OCI-LY1 (cell line): ENCODE data around the gene APLN.

Experiments
- H2AFZ ChIP-seq: fragments of 200-600 bp; sonication (generic), shearing (Covaris generic); 2 replicates; pipeline ENCODE4 v1.6.0; 2014; ENCODE audit warnings: antibody characterized with exemption, mild to moderate bottlenecking, low read length
- H3F3A ChIP-seq: fragments of 200-600 bp; sonication (generic), shearing (Covaris generic); 2 replicates; pipeline ENCODE4 v1.6.0; 2014; ENCODE audit warnings: mild to moderate bottlenecking, antibody characterized with exemption, low read length, moderate library complexity; ENCODE audit not compliant: insufficient read depth
- H3K27ac ChIP-seq: fragments of 200-600 bp; sonication (generic); 2 replicates; pipeline ENCODE4 v1.5.1; 2014; ENCODE audit warnings: low read length, mixed run types, mild to moderate bottlenecking, low read depth; ENCODE audit not compliant: poor library complexity, severe bottlenecking
- H3K27me3 ChIP-seq: fragments of 200-600 bp; sonication (generic); 2 replicates; pipeline ENCODE4 v1.6.0; 2014; ENCODE audit warnings: antibody characterized with exemption, mild to moderate bottlenecking, low read length, moderate library complexity; ENCODE audit not compliant: insufficient read depth
- H3K36me3 ChIP-seq: fragments of 200-600 bp; sonication (generic); 2 replicates; pipeline ENCODE4 v1.6.1; 2014; ENCODE audit warnings: mild to moderate bottlenecking, antibody characterized with exemption, low read length, moderate library complexity, mixed read lengths; ENCODE audit not compliant: insufficient read depth
- H3K4me1 ChIP-seq: fragments of 200-600 bp; sonication (generic); 2 replicates; pipeline ENCODE4 v1.5.1; 2014; ENCODE audit warnings: mild to moderate bottlenecking, low read length, moderate library complexity; ENCODE audit not compliant: insufficient read depth, severe bottlenecking
- H3K4me2 ChIP-seq: fragments of 200-600 bp; sonication (generic), shearing (Covaris generic); 2 replicates; pipeline ENCODE4 v1.6.1; 2014; ENCODE audit warnings: low read length
- H3K4me3 ChIP-seq: fragments of 200-600 bp; sonication (generic); 2 replicates; pipeline ENCODE4 v1.5.1; 2014; ENCODE audit warnings: low read length, low read depth, mild to moderate bottlenecking, mixed read lengths; ENCODE audit not compliant: poor library complexity, severe bottlenecking
- H3K79me2 ChIP-seq: fragments of 200-600 bp; shearing (Covaris generic); 2 replicates; pipeline ENCODE4 v1.6.1; 2016; ENCODE audit warnings: mixed run types, low read length, mixed read lengths; ENCODE audit not compliant: insufficient read depth
- H3K9ac ChIP-seq: fragments of 200-600 bp; sonication (generic), shearing (Covaris generic); 2 replicates; pipeline ENCODE4 v1.6.1; 2014; ENCODE audit warnings: mild to moderate bottlenecking, low read length, mixed read lengths
- H3K9me2 ChIP-seq: fragments of 200-600 bp; sonication (generic), shearing (Covaris generic); 2 replicates; pipeline ENCODE4 v1.6.1; 2014; ENCODE audit warnings: low read depth, mild to moderate bottlenecking, low read length, mixed read lengths
- H3K9me3 ChIP-seq: fragments of 200-600 bp; shearing (Covaris generic); 2 replicates; pipeline ENCODE4 v1.6.1; 2014; ENCODE audit warnings: low read length, mixed read lengths
- H4K20me1 ChIP-seq: fragments of 200-600 bp; sonication (generic), shearing (Covaris generic); 2 replicates; pipeline ENCODE4 v1.6.0; 2016; ENCODE audit warnings: mild to moderate bottlenecking, low read length; ENCODE audit not compliant: insufficient read depth
- EZH2 ChIP-seq: fragments of 200-600 bp; sonication (generic), shearing (Covaris generic); IDR thresholded peaks from 2 replicates; pipeline ENCODE4 v1.8.0; 2017; ENCODE audit warnings: borderline replicate concordance, mixed run types, mild to moderate bottlenecking, antibody characterized with exemption, low read length, moderate library complexity, mixed read lengths
- TF ChIP-seq, protein P1 (sequence below): fragments of 200-600 bp; sonication (generic), shearing (Covaris generic); IDR thresholded peaks from 2 replicates; pipeline ENCODE4 v1.5.1; 2017; ENCODE audit warnings: mild to moderate bottlenecking, antibody characterized with exemption, low read length, moderate library complexity, mixed read lengths

Gene APLN

DNA sequence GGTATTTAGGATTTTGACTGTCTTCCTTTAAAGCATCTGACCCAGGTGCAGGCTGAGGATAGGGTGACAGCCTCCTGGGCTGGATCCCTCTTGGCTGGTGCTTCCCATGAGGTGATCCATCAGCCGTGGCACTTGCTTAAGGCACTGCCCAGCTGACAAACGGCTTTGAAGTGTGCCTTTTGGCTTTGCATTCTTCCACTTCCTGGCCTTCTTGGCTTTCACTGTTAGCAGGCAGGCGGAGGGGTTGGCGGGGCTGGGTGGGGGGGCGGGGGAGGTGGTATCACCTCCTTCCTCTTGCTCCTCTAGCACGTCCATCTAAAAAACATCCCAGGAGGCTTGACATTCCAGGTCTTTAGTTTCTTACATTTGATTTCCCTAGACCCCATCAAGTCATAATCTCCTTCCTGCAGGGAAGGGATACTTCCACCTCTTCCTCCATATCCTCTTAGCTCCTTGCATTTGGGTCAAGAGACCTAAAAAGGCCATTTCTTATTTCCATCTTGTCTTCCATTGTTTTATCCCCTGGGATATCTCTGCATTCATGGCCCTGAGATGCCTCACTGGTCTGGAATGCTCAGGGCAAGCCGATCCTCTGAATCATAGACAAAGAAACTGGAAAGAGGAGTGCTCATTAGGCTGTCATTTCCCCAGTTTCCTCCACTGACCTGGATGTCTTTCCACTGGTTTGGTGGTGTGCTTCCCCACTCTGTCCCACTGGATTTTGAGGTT lies 11.3 kb upstream of the APLN start:
- H3F3A ChIP-seq = no peaks in the 10 kb centered on the region
- no peak for TF ChIP-seq EZH2
- TF ChIP-seq, protein P1, sequence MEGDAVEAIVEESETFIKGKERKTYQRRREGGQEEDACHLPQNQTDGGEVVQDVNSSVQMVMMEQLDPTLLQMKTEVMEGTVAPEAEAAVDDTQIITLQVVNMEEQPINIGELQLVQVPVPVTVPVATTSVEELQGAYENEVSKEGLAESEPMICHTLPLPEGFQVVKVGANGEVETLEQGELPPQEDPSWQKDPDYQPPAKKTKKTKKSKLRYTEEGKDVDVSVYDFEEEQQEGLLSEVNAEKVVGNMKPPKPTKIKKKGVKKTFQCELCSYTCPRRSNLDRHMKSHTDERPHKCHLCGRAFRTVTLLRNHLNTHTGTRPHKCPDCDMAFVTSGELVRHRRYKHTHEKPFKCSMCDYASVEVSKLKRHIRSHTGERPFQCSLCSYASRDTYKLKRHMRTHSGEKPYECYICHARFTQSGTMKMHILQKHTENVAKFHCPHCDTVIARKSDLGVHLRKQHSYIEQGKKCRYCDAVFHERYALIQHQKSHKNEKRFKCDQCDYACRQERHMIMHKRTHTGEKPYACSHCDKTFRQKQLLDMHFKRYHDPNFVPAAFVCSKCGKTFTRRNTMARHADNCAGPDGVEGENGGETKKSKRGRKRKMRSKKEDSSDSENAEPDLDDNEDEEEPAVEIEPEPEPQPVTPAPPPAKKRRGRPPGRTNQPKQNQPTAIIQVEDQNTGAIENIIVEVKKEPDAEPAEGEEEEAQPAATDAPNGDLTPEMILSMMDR = no peak
- H3K27ac ChIP-seq = no peak overlapping the region
- no peaks in the 10 kb centered on the region for H4K20me1 ChIP-seq
- no peaks in the 10 kb centered on the region for H3K9me3 ChIP-seq
- H3K4me2 ChIP-seq = no peak overlapping the region
- no peaks in the 10 kb centered on the region for H3K9me2 ChIP-seq
- no peak overlapping the region for H3K4me3 ChIP-seq
- H3K36me3 ChIP-seq = no peaks in the 10 kb centered on the region
- no peaks in the 10 kb centered on the region for H3K79me2 ChIP-seq
- no peak overlapping the region for H3K9ac ChIP-seq
- no peak overlapping the region for H2AFZ ChIP-seq
- no peaks in the 10 kb centered on the region for H3K4me1 ChIP-seq
- no peaks in the 10 kb centered on the region for H3K27me3 ChIP-seq

- Histone ChIP-seq H3F3A (no peaks in the 10 kb centered on the region), H3K36me3 (no peaks in the 10 kb centered on the region), H2AFZ (no peak overlapping the region)
Measured at GRCh38 chrX:129663171-129663570, 8.4 kb upstream of the APLN start.

GRCh38 chrX:129661369-129661768 lies 6.6 kb upstream of the APLN start:
- Histone ChIP-seq H3K36me3 (no peaks in the 10 kb centered on the region), H3K4me1 (no peaks in the 10 kb centered on the region), H3K27ac (no peak overlapping the region), H2AFZ (no peak overlapping the region), H3K9ac (no peak overlapping the region), H3K79me2 (no peaks in the 10 kb centered on the region), H3K9me3 (no peaks in the 10 kb centered on the region), H3K9me2 (no peaks in the 10 kb centered on the region), H3K4me2 (no peak overlapping the region), H3F3A (no peaks in the 10 kb centered on the region), H3K27me3 (no peaks in the 10 kb centered on the region), H3K4me3 (no peak overlapping the region), H4K20me1 (no peaks in the 10 kb centered on the region)
- TF ChIP-seq, protein P1 = no peak
- TF ChIP-seq EZH2 = no peak

More at GRCh38 chrX:129663171-129663570, 8.4 kb upstream of the APLN start:
- H4K20me1 ChIP-seq = no peaks in the 10 kb centered on the region
- H3K4me1 ChIP-seq = no peaks in the 10 kb centered on the region
- H3K9me3 ChIP-seq = no peaks in the 10 kb centered on the region
- H3K9me2 ChIP-seq = no peaks in the 10 kb centered on the region
- TF ChIP-seq EZH2 = no peak
- TF ChIP-seq, protein P1 = no peak
- no peak overlapping the region for H3K4me3 ChIP-seq
- no peak overlapping the region for H3K27ac ChIP-seq
- H3K4me2 ChIP-seq = no peak overlapping the region
- H3K9ac ChIP-seq = no peak overlapping the region
- H3K79me2 ChIP-seq = no peaks in the 10 kb centered on the region
- no peaks in the 10 kb centered on the region for H3K27me3 ChIP-seq
